Astrocyte of the cerebellum (primary cell): ENCODE data around the gene KIAA1210.

ENCODE experiments used
- DNase-seq: peaks from one replicate; pipeline ENCODE4 v3.0.0-alpha.2; 2011; ENCODE audit warnings: low read depth
- H3K4me3 ChIP-seq: 2 replicates; pipeline ENCODE4 v1.5.1; 2011; ENCODE audit warnings: mild to moderate bottlenecking, low read depth, low read length, moderate library complexity
- in situ Hi-C: cut with HindIII; loops from 2 replicates; pipeline ENCODE4 v1.10.0; 2017; ENCODE audit warnings: low sequenced_read_pairs
- TF ChIP-seq, protein P1 (sequence below): IDR thresholded peaks from 2 replicates; pipeline ENCODE4 v1.5.1; 2012; ENCODE audit warnings: low read length, low read depth, moderate library complexity, mild to moderate bottlenecking; ENCODE audit errors: missing control alignments

The KIAA1210 gene

DNA sequence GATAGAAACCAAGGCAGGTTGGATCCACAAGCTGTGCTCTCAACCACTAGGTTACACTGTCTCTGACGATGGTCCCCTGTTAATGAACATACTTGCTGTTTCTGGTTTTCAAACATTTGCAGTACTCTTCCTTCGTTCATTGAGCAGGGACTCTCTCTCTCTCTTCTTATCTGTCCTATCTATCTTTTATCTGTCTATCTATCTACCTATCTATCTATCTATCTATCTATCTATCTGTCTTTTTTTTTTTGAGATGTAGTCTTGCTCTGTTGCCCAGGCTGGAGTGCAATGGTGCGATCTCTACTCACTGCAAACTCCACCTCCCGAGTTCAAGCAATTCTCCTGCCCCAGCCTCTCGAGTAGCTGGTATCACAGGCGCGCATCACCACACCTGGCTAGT, 64.2 kb downstream of the KIAA1210 start:
- H3K4me3 ChIP-seq: no peak overlapping the region
- TF ChIP-seq, protein P1, sequence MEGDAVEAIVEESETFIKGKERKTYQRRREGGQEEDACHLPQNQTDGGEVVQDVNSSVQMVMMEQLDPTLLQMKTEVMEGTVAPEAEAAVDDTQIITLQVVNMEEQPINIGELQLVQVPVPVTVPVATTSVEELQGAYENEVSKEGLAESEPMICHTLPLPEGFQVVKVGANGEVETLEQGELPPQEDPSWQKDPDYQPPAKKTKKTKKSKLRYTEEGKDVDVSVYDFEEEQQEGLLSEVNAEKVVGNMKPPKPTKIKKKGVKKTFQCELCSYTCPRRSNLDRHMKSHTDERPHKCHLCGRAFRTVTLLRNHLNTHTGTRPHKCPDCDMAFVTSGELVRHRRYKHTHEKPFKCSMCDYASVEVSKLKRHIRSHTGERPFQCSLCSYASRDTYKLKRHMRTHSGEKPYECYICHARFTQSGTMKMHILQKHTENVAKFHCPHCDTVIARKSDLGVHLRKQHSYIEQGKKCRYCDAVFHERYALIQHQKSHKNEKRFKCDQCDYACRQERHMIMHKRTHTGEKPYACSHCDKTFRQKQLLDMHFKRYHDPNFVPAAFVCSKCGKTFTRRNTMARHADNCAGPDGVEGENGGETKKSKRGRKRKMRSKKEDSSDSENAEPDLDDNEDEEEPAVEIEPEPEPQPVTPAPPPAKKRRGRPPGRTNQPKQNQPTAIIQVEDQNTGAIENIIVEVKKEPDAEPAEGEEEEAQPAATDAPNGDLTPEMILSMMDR: no peak
- in situ Hi-C loops: no loop called here
- no peak for DNase-seq

DNA sequence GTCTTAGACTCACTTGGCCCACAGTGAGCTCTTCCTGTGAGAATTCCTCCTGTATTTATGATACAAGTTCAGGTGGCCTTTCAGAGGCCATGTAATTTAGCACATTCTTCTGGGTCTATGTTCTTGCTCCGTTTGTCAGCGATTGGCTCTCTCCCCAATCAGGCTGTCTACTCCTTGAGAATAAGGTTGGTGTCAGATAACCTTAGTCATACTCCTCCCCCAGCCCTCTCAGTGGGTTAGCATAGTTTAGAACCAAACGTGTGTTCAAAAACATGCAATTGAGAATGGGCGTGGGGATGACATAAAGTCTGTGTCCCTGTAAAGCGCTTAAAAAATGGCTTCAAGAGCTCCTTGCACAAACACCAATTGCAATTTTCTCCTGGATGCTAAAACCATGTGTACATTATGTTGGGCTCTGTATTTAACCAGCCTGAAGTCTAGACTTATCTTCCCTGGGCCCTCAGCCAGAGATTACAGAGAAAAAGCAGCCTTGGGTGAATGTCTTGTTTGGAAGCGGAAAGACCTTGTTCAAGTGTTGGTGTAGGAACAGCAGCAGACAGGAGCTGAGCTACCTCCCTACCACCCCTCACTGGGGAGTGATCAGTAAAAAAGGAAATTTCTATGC, 64.8 kb downstream of the KIAA1210 start:
- no peak overlapping the region for H3K4me3 ChIP-seq
- TF ChIP-seq, protein P1: no peak
- in situ Hi-C loops: no loop called here
- no peak for DNase-seq

DNA sequence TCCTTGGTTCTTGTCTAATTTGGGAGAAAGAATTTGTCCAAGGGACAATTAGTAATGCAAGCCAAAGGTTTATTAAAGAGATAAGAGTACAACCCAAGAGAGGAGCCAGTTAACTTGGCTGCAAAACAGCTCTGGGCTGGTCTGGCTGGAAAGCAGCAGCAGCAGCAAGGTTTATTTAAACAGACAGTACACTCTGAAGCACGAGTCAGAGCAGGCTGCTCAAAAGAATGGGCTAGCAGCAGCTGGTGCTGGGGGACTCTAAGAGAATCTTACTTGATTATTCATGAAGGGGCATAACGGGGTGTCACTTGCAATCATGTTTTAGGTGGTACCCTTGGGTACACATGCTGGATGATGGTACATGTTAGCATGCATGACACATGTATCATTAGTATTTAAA, 71.9 kb downstream of the KIAA1210 start:
- TF ChIP-seq, protein P1: no peak
- H3K4me3 ChIP-seq: no peak overlapping the region
- DNase-seq: no peak
- in situ Hi-C loops: no loop called here

DNA sequence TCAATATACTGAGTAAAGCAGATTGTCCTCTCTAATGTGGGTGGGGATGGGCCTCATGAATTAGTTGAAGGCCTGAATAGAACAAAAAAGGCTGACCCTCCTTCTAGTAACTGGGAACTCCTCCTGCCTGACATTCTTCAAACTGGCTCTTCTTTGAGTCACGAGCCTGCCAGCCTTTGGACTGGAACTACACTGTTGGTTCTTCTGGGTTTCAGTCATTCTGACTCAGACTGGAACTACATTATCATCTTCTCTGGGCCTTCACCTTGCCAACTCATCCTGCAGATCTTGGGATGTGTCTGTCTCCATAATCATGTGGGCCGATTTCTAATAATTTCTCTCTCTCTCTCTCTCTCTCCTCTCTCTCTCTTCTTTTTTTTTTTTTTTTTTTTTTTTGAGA, 81.7 kb downstream of the KIAA1210 start:
- DNase-seq: no peak
- in situ Hi-C loops: no loop called here
- TF ChIP-seq, protein P1: no peak
- H3K4me3 ChIP-seq: no peak overlapping the region

DNA sequence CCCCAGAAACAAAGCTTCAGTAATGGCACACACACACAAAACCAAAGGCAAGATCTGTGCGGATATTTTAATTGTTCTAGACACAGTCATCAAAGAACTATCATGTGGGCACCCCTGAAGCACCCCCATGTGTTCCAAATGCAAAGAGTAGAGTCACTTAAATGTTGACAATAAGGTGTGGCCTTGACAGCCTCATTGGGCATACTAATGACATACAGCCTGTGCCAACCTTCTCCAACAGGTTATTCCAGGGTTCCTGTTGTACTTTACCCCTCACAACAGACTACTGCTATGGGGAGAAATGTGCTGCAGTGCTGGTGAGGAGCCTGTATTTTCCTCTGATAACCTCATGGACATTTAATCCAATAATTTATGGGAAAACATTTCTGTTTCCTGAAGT, 84.6 kb downstream of the KIAA1210 start:
- TF ChIP-seq, protein P1: no peak
- in situ Hi-C loops: no loop called here

DNA sequence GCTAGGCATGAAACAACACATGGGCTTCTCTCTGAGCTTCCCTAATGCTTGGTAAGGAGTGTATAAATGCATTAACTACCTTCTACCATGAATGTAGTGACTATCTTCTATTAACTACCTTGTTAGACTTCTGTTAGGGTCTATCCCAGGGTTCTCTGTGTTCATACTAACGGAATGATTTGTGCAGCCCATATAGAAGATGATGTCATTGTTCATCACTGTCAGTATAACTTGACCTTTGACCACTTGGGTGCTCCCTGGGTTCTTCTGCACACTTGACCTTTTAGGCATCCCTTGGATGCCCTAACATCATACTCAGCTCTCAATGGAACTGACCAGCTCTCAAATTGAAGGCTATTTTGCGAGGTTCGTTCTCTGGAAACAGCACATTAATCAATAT, 85.6 kb downstream of the KIAA1210 start:
- H3K4me3 ChIP-seq: no peak overlapping the region
- in situ Hi-C loops: no loop called here
- no peak for DNase-seq
- TF ChIP-seq, protein P1: no peak

More for the DNA sequence above, 84.6 kb downstream of the KIAA1210 start:
- no peak overlapping the region for H3K4me3 ChIP-seq
- DNase-seq: no peak

DNA sequence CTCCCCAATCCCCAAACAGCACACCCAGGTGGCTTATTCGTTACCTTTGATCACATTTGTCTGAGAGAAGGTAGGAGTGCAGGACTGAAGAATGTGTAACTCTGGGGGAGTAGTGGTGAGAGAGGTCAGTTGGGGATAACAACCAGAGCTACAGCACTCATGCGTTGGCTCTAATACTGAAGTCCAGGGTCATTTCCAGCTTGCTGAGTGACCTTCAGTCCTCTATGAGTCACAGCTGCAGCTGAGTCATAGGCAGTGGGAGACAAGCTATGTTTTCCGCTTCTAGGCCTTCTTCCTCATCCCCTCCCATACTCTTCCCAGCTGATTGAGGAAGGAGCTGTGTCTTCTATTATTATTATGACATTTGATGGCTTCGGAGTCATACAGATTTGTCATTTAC, 86.4 kb downstream of the KIAA1210 start:
- peak; percentile 31 for DNase-seq

More for the DNA sequence above, 86.4 kb downstream of the KIAA1210 start:
- TF ChIP-seq, protein P1: no peak
- no peak overlapping the region for H3K4me3 ChIP-seq
- in situ Hi-C loops: no loop called here
